HG03460 (cell line): ENCODE results near the gene NADK.
A peak's percentile ranks its signal among the peaks of the same experiment; 100 is the strongest.

Experiments used
- ATAC-seq: cut with Tn5 transposase; IDR thresholded peaks from one replicate; pipeline ENCODE4 v1.9.1; 2021; ENCODE audit not compliant: unreplicated experiment

Gene NADK

GRCh38 chr1:1786836-1787605, 8.8 kb upstream of the NADK start:
- ATAC-seq, result no peak

- ATAC-seq, result no peak
Measured at GRCh38 chr1:1785666-1786065, 7.4 kb upstream of the NADK start.

DNA sequence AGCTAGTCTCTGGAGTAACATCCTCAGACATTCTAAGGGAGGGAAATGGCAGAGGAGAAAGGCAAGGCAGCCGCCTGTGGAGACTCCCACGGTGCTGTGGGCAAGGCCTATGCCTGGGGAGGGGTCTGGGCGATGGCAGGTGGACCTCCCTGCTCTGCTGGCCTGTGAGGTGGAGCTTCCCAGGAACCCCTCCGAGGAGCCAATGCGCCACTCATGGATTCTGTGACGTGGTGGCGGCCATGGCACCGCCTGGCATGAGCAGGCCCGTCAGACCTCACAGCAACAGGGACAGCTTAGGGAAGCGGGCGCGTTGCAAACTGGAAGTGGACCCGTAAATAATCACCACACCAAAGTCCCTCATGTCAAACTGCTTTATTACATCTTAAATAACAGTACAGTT, 6.7 kb upstream of the NADK start:
- no peak for ATAC-seq

GRCh38 chr1:1783320-1783719, 5.0 kb upstream of the NADK start:
- ATAC-seq, result no peak

DNA sequence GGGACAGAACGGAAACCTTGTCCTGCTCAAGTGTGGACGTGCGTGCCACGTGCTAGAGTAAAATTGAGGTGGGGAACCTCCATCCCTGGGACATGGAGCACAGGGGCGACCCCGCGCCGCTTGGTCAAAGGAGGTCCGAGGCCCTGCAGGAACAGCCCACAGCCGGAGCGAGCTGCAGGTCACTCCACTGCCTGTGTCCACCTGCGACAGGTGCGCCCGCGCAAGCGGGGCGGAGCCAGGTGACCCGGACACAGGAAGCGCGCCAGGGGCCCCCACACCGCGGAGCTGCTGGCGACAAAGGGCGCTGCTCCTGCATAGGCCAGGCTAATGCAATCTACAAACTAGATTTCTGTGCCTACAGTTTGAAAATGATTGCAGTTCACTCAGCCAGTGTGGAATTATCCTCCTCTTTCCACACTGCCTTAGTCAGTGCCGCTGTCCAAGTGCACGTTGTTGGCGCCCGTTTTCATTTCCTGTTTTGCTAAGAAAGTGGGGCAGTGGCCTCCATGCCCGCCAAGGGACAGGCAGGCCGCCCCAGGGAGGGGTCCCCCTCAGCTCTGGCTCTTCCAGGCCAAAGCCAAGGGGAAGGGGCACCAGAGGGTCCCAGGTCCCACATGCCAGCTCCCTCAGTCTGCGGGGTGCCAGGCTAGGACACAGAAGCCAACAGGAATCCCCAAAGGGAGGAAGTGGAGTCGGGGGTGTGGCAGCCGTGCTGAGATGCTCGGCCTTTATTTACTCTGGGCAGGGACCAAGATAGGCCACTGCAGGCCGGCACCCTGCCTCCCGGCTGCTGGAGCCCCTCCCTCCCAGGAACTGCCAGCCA, 4.3 kb upstream of the NADK start:
- ATAC-seq, result no peak

- no peak for ATAC-seq
Measured at GRCh38 chr1:1781526-1781903, 3.2 kb upstream of the NADK start.

DNA sequence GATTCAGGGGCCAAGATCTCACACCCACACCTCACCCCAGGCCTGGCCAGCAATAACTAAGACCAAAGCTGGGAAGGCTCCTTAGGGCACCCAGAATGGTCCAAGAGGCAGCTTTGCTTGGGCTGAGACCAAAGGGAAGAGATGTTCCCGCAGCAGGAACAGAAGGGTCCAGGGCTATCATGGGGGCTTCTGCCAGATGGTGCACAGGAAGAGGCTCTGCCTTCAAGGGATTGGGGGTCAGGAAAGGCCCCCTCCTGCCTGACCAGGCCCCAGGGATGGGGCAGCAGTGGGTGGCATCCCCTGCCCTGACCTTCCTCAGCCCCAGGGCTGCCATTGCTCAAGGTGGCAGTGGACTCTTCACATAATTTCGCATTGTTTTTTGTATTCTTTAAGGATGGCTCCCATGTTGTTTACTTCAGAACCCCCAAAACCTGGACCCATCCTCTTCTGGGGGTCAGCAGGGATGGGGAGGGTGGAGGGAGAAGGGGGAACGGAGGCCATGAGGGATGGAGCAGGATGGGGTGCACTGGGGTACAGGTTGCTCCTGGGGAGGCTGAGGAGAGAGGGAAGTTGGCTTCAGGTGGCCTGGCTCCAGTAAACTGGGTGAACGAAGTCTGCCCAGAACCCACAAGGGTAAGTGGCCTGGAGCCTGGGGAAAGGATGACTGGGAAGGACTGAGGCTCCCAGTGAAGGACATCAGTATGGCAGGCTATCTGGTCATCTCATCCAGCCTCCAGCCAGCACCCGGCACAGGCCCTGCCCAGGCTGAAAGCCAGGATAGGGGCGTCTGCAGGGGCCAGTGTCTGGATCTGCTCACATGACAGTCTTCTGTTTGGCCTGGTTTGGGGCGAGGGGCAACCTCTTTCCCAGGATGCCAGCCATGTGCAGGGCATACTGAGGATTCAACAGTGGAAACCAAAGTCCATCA, 2.6 kb upstream of the NADK start:
- ATAC-seq, result no peak

DNA sequence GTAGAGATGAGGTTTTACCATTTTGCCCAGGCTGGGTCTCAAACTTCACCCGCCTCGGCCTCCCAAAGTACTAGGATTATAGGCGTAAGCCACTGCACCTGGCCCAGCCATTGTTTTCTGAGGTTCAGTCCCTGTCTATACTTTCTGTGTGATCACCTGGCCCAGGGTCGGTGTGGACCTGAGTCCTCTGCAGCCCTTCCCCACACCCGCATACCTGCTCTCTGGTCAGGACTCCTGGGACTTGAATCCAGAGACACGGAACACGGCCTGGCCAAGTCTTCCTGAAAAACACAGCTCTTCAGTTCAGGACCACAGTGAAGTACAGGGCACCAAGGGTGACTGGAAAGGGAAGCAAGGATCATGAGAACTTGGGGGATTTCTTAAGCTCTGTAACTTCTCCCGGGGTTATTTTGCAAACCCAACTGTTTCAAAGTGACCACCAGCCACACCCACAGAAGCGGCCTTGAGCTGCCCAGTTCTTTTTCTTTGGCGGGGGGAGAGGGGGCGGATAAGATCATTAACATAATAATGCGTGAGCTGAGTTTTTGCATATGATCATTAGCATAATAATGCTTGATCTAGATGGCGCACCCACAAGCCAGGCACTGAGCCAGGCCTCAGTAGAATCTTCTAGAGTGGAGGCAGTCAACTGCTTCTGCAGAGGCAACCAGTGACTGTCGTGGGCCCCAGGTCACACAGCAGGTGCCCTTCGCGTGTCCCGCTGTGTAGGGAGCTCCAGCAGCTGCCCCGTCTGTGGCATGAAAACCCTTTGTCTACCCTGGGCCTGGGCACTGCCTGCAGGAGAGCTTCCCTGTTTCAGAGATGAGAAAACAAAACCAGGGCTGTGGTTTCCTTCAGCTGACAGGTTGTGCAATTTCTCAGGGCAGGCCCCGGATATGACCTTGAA, 1.7 kb upstream of the NADK start:
- ATAC-seq, result peak; percentile 32

DNA sequence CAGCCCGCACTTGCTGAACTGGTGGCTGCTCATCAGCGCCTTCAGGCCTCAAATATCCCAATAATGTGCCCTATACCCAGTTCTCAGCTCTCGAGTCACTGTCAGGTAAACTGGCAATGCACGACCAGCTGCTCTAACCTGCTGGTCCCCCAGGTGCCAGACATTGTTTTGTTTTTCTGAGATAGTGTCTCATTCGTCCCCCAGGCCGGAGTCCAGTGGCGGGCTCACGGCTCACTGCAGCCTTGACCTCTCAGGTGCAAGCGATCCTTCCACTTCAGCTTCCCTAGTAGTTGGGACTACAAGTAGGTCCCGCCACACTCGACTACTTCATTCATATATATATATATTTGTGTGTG, 1.0 kb upstream of the NADK start:
- no peak for ATAC-seq

DNA sequence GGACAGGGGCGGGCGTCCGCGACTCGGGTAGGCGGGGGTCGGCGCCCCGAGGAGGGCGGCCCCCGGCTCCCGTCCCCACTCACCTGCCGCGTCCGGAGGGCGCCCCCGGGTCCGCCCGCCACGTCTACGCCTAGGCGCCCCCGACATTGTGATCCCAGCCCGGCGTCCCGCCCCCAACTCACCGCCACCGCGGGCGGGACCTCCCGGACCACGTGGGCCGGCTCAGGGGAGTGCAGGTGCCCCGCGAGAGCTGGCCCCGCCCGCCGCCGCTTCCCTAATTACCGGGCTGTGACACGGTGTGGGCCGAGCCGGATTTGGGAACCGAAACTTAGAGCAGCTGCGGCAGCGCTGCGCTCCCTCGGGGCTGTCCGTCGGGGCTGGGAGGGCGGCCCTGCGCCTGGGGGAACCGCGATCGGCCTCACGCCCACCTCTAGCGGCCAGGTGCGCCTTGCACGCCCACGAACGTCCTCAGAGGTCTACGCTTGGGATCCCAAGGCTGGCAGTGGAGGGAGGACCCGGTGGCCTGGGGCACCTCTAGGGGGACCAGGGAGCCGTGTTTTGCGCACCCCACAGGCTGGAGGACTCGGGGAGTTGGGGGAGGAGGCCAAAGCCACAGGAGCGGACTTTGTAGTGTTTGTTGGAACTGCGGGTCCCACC, 521 bp upstream of the NADK start:
- peak; percentile 56 for ATAC-seq

DNA sequence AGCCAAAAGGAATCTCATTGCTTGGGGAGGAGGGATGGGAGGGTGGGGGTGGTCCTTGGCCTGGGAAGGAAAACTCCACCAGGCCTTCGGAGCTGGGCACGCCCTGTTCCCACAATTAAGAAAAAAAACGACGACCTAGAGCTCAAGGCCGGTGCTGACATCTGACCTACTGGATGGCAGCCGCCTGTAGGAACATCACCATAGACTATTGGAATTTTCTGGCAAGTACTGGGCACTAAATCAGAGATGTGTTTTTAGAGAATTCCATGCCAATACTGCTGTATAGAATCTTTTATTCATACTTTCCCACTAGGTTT, 729 bp downstream of the NADK start:
- no peak for ATAC-seq

DNA sequence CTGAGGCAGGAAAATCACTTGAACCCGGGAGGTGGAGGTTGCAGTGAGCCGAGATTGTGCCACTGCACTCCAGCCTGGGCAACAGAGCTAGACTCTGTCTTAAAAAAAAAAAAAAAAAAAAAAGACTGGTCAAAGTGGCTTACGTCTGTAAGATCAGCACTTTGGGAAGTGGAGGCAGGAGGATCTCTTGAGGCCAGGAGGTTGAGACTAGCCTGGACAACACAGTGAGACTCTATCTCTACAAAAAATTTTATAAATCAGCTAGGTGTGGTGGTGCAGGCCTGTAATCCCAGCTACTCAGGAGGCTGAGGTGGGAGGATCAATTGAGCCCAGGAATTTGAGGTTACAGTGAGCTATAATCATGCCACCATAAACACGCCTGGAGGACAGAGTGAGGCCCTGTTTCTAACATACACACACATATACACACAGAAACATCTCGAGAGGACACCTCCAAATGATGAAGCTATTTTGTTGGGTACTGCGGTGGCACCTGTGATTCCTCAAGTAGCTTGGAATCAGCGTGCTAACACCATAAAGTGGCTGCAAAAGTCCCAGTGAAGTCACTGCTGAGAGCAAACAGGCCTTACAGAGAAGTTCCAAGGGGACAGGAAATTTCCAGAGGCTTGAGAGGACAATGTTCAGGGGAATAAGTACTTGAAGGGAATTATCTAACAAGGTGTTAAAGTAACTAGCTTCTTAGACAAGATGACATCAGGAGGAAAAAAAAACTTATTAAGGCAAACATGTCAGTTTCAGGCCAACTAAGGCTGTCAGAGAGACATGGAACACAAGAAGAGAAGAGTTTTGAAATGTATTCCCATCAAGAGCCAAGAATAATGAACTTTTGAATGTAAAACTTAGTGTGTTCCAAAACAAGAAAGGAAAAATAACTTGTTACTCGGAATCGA, 1.3 kb downstream of the NADK start:
- no peak for ATAC-seq

DNA sequence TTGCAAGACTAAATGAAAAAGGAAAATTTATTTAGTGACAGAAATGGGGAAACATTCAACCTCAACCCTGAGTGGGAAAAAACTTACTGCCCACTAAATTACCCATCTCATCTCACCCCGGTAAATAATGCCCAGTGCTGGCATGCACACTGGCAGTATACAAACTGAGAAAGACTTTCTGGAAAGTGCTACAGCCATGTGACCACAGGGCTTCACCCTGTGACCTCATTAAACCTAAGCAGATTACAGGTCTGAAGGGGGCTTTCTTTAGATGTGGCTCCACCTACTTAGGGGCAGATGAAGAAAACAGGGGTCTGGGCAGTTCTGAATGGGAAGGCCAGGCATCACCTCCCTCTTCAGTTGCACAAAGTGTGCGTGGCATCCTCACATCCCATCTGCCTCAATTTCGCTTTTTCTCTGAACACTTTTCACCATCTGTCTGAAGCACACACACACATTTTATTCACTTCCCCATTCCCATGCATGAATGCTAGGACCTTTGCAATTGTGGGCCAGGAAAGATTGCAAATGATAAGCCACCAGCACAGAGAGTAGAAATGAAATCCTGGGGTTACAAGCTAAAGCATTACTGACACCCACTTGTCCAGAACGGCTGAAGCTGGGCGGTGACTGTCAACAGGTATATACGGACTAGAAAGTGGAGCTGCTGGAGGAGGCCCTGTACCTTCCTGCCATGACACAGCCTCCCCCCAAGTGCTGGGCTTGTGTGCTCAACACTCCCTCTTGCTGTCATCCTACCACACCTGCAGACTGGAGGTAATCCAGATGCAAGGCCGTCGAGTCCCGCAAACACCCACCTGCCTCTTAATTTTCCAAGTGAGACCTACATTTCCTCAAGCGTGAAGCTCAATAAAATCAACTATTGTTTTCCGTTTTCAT, 2.7 kb downstream of the NADK start:
- no peak for ATAC-seq

DNA sequence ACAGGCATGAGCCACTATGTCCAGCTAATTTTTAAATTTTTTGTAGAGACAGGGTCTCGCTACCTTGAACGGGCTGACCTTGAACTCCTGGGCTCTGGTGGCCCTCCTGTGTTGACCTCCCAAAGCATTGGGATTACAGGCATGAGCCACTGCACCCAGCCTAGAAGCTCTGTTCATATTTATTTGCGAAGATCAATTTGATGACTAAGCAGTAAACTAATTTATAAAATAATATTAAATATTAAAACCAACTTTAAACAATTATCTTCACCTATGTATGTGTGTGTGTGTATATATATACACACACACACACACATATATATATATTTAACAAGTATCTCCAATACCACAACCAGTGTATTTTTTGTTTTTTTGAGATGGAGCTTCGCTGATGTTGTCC, 4.4 kb downstream of the NADK start:
- no peak for ATAC-seq

GRCh38 chr1:1771096-1771495, 7.2 kb downstream of the NADK start:
- no peak for ATAC-seq

GRCh38 chr1:1770102-1770501, 8.2 kb downstream of the NADK start:
- no peak for ATAC-seq

DNA sequence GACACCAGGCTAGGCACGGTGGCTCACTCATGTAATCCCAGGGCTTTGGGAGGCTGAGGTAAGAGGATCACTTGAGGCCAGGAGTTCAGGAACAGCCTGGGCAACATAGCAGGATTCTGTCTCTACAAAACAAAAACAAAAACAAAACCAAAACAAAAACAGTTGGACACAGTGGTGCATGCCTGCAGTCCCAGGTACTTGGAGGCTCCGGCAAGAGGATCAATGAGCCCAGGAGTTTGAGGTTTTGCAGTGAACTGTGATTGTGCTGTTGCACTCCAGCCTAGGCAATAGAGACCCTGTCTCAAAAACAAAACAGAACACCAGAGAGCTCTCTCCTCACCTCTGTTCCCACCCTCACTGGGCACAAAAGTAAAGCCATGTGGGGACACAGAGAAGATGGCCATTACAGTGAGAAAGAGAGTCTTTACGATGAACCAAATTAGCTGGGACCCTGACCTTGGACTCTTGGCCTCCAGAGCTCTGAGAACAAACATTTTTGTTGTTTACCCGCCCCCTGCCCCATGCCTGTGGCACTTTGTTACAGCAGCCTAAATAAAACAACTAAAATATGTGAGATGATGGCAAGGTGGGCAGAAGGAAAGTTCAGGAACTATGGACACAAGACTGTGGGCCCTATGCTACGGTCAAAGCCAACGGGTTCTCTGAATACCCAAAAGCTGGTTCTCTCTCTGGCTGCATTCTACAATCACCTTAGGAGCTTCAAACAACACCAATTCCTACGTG, 9.8 kb downstream of the NADK start:
- ATAC-seq, result no peak
